ENCODE data around the gene IL17RC.

DNA sequence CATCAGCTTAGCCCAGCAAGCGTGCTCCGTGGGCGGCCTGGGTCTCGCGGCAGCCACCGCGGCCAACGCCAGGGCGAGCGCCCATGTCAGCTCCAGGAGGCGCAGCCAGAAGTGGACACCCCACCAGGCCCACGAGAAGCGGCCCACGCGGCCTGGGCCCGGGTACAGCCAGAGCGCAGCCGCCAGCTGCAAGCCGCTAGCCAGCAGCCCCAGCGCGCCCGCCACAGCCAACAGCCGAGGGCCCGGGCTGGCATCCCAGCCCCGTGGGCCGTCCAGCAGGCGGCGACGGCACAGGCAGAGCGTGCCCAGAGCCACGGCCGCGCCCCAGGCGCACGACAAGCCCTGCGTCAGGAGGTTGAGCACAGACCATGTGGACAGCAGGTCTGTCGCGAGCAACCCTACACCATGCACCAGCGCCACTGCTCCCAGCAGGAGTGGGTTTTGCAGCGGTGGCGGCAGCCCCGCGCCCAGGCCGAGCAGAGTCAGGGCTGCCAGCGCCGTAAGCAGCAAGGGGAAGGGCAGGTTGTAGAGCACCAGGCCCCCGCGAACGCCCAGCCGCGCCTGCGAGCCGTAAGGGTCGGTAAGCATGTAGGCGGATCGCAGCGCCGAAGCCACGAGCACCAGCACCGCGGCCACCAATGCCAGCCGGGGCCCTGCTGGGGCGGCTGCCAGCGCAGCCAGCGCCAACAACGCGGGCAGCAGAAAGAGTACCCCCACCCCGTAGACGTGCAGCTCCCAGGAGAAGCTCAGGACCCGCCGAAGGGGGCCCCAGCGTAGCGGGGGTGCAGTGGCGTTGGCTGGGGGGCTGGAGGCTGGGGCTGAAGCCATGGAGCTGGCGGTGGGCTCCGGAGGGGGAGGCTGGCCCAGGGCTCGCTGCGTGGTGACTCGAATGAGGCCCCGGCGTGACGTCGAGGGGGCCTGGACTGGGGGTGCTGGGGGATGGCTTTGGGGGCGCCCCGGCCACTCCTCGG, 30.4 kb downstream of the IL17RC start:
- no peak for TF ChIP-seq TAF1 (IDR thresholded peaks at IDR 0.05; ENCODE audit: low read depth, low read length)
- no peak for TF ChIP-seq POLR2A (IDR thresholded peaks at IDR 0.05; ENCODE audit: control extremely low read depth in 1 of 2, low read depth in 2 of 2, low read length in 2 of 2)
- TF ChIP-seq, protein P1, sequence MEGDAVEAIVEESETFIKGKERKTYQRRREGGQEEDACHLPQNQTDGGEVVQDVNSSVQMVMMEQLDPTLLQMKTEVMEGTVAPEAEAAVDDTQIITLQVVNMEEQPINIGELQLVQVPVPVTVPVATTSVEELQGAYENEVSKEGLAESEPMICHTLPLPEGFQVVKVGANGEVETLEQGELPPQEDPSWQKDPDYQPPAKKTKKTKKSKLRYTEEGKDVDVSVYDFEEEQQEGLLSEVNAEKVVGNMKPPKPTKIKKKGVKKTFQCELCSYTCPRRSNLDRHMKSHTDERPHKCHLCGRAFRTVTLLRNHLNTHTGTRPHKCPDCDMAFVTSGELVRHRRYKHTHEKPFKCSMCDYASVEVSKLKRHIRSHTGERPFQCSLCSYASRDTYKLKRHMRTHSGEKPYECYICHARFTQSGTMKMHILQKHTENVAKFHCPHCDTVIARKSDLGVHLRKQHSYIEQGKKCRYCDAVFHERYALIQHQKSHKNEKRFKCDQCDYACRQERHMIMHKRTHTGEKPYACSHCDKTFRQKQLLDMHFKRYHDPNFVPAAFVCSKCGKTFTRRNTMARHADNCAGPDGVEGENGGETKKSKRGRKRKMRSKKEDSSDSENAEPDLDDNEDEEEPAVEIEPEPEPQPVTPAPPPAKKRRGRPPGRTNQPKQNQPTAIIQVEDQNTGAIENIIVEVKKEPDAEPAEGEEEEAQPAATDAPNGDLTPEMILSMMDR (IDR thresholded peaks at IDR 0.05; ENCODE audit: control extremely low read depth in 1 of 3, insufficient read depth in 1 of 3, low read depth in 1 of 3, low read length in 3 of 3) = peak in 2 of 3 experiments; percentile 66 to 75; a peak in 3 of 4 replicates
- TF ChIP-seq CHD2 (IDR thresholded peaks at IDR 0.05; ENCODE audit: low read length) = no peak
- no peak for TF ChIP-seq SP1 (IDR thresholded peaks at IDR 0.05; ENCODE audit: low read depth, low read length)
- TF ChIP-seq SAP30 (IDR thresholded peaks at IDR 0.05; ENCODE audit: insufficient read depth, insufficient replicate concordance, low read length) = no peak
- no peak for TF ChIP-seq EP300 (IDR thresholded peaks at IDR 0.05; ENCODE audit: borderline replicate concordance in 1 of 2, low read depth in 2 of 2, low read length in 2 of 2)
- TF ChIP-seq SUZ12 (IDR thresholded peaks at IDR 0.05; ENCODE audit: low read length) = no peak
- no peak for TF ChIP-seq RBBP5 (IDR thresholded peaks at IDR 0.05; ENCODE audit: borderline replicate concordance, low read depth, low read length)
- no peak for TF ChIP-seq JUND (IDR thresholded peaks at IDR 0.05; ENCODE audit: low read length)
- TF ChIP-seq, protein P2, sequence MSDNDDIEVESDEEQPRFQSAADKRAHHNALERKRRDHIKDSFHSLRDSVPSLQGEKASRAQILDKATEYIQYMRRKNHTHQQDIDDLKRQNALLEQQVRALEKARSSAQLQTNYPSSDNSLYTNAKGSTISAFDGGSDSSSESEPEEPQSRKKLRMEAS (IDR thresholded peaks at IDR 0.05) = peak; percentile 96
